IMR-90 (cell line): ENCODE results near the gene CDC42EP1. TPM values are rescaled to one million over a fixed set of nuclear protein-coding genes. Genes with fewer than 3 reads are reported as not detected.
A peak's percentile ranks its signal among the peaks of the same experiment; 100 is the strongest.

Source experiments
- ATAC-seq: fragments of 200-7000 bp; cut with Tn5 transposase; 2 replicates; pipeline ENCODE4 v1.9.1; 2020; ENCODE audit warnings: low read depth, mild to moderate bottlenecking, moderate library complexity
- BruUV-seq: library from RNA; stranded (reverse); fragments of 400-500 nt; replicated peaks from 2 replicates; lab custom pipeline; 2021; lab: Mats Ljungman, UMichigan
- CTCF ChIA-PET: fragments of 300-600 bp; formaldehyde crosslinking; extraction: SDS; loops from one replicate; lab custom pipeline; 2021; ENCODE audit warnings: antibody characterized with exemption; lab: Yijun Ruan, JAX
- POLR2A ChIA-PET: fragments of 300-600 bp; sonication (Branson Sonifier 250); formaldehyde crosslinking; loops from one replicate; lab custom pipeline; 2022; ENCODE audit warnings: antibody characterized with exemption; ENCODE audit not compliant: unreplicated experiment; lab: Charles Lee
- DNase-seq: peaks from one replicate; pipeline ENCODE4 v3.0.0; 2013
- H2AFZ ChIP-seq: replicated peaks from 2 replicates; pipeline ENCODE3; 2013; ENCODE audit warnings: low read length, mild to moderate bottlenecking; ENCODE audit not compliant: poor library complexity
- H2AK5ac ChIP-seq: 2 replicates; pipeline ENCODE4 v1.6.1; 2013; ENCODE audit warnings: low read depth, low read length, inconsistent platforms
- H2AK9ac ChIP-seq: replicated peaks from 2 replicates; pipeline ENCODE3; 2013; ENCODE audit warnings: mild to moderate bottlenecking, low read depth, low read length, moderate library complexity; ENCODE audit not compliant: poor library complexity
- H2BK120ac ChIP-seq: 2 replicates; pipeline ENCODE4 v1.6.1; 2013; ENCODE audit warnings: low read depth, low read length, inconsistent platforms
- H2BK15ac ChIP-seq: 3 replicates; pipeline ENCODE4 v1.6.1; 2013; ENCODE audit warnings: low read depth, low read length, inconsistent platforms
- H2BK20ac ChIP-seq: 2 replicates; pipeline ENCODE4 v1.6.1; 2013; ENCODE audit warnings: low read depth, mild to moderate bottlenecking, inconsistent platforms, low read length, moderate library complexity
- H2BK5ac ChIP-seq: 2 replicates; pipeline ENCODE4 v1.6.1; 2013; ENCODE audit warnings: mild to moderate bottlenecking, low read depth, low read length, inconsistent platforms; ENCODE audit not compliant: poor library complexity, severe bottlenecking
- H3K14ac ChIP-seq: replicated peaks from 2 replicates; pipeline ENCODE4 v1.6.1; 2013; ENCODE audit warnings: low read depth, low read length, inconsistent platforms
- H3K18ac ChIP-seq: 2 replicates; pipeline ENCODE4 v1.6.1; 2013; ENCODE audit warnings: low read depth, low read length, control low read depth
- H3K23ac ChIP-seq: 2 replicates; pipeline ENCODE4 v1.6.1; 2013; ENCODE audit warnings: low read depth, low read length, inconsistent platforms
- H3K27ac ChIP-seq: 2 replicates; pipeline ENCODE4 v1.5.1; 2013; ENCODE audit warnings: mild to moderate bottlenecking, control low read depth, low read length; ENCODE audit not compliant: insufficient read depth
- H3K27me3 ChIP-seq: 2 replicates; pipeline ENCODE4 v1.6.1; 2013; ENCODE audit warnings: low read length; ENCODE audit not compliant: control insufficient read depth, insufficient read depth
- H3K36me3 ChIP-seq: 2 replicates; pipeline ENCODE4 v1.6.1; 2013; ENCODE audit warnings: low read length, mixed read lengths; ENCODE audit not compliant: control insufficient read depth, insufficient read depth
- H3K4ac ChIP-seq: 2 replicates; pipeline ENCODE4 v1.6.1; 2013; ENCODE audit warnings: low read depth, low read length, inconsistent platforms
- H3K4me1 ChIP-seq: 2 replicates; pipeline ENCODE4 v1.6.1; 2013; ENCODE audit warnings: low read length, mixed read lengths; ENCODE audit not compliant: control insufficient read depth, insufficient read depth
- H3K4me2 ChIP-seq: 2 replicates; pipeline ENCODE4 v1.6.1; 2013; ENCODE audit warnings: low read depth, mild to moderate bottlenecking, control low read depth, low read length, moderate library complexity
- H3K4me3 ChIP-seq: 2 replicates; pipeline ENCODE4 v1.5.1; 2013; ENCODE audit warnings: low read depth, mild to moderate bottlenecking, control low read depth, low read length, moderate library complexity; ENCODE audit not compliant: insufficient read depth
- H3K56ac ChIP-seq: 2 replicates; pipeline ENCODE4 v1.6.1; 2013; ENCODE audit warnings: low read length, inconsistent platforms; ENCODE audit not compliant: insufficient read depth; ENCODE audit errors: extremely low read depth
- H3K79me1 ChIP-seq, 2 experiments: 2 replicates each; pipeline ENCODE4 v1.6.1; 2013; ENCODE audit warnings: low read length in 2 of 2, inconsistent platforms in 1 of 2, low read depth in 1 of 2
- H3K9ac ChIP-seq: 2 replicates; pipeline ENCODE4 v1.6.1; 2013; ENCODE audit warnings: low read depth, low read length, control low read depth
- H3K9me1 ChIP-seq: 2 replicates; pipeline ENCODE4 v1.6.1; 2013; ENCODE audit warnings: low read length, inconsistent platforms; ENCODE audit not compliant: insufficient read depth
- H3K9me3 ChIP-seq: 2 replicates; pipeline ENCODE4 v1.6.1; 2013; ENCODE audit warnings: low read length; ENCODE audit not compliant: control insufficient read depth, insufficient read depth
- H4K20me1 ChIP-seq: 2 replicates; pipeline ENCODE4 v1.6.1; 2013; ENCODE audit warnings: low read length, inconsistent platforms; ENCODE audit not compliant: insufficient read depth
- H4K5ac ChIP-seq: 2 replicates; pipeline ENCODE4 v1.6.1; 2013; ENCODE audit warnings: mild to moderate bottlenecking, low read depth, low read length, control low read depth
- H4K8ac ChIP-seq, 2 experiments: 2 replicates each; pipeline ENCODE4 v1.6.1; 2013; ENCODE audit warnings: low read depth in 2 of 2, low read length in 2 of 2, control low read depth in 1 of 2, inconsistent platforms in 1 of 2
- H4K91ac ChIP-seq: 2 replicates; pipeline ENCODE4 v1.6.1; 2013; ENCODE audit warnings: low read depth, low read length, inconsistent platforms; ENCODE audit not compliant: insufficient read depth
- BHLHE40 ChIP-seq: fragments of 150-350 bp; IDR thresholded peaks from 2 replicates; pipeline ENCODE4 v1.6.1; 2016; ENCODE audit warnings: mild to moderate bottlenecking, low read depth, low read length
- CEBPB ChIP-seq: IDR thresholded peaks from 2 replicates; pipeline ENCODE4 v1.6.1; 2012; ENCODE audit warnings: low read depth, low read length, improper control_type of control experiment
- CHD1 ChIP-seq: IDR thresholded peaks from 2 replicates; pipeline ENCODE4 v1.6.1; 2012; ENCODE audit warnings: low read depth, low read length, improper control_type of control experiment
- FOS ChIP-seq: fragments of 150-350 bp; IDR thresholded peaks from 2 replicates; pipeline ENCODE4 v1.6.1; 2016; ENCODE audit warnings: low read depth, low read length
- MAFK ChIP-seq: IDR thresholded peaks from 2 replicates; pipeline ENCODE4 v1.6.1; 2012; ENCODE audit warnings: low read depth, low read length, improper control_type of control experiment
- MAZ ChIP-seq: IDR thresholded peaks from 2 replicates; pipeline ENCODE4 v1.6.1; 2012; ENCODE audit warnings: low read depth, mild to moderate bottlenecking, low read length, improper control_type of control experiment, moderate library complexity, borderline replicate concordance
- MXI1 ChIP-seq: IDR thresholded peaks from 2 replicates; pipeline ENCODE4 v1.6.1; 2012; ENCODE audit warnings: low read depth, mild to moderate bottlenecking, low read length, moderate library complexity, borderline replicate concordance
- NFE2L2 ChIP-seq: fragments of 150-350 bp; IDR thresholded peaks from 2 replicates; pipeline ENCODE4 v1.6.1; 2016; ENCODE audit warnings: low read depth, mild to moderate bottlenecking, low read length
- POLR2A ChIP-seq: IDR thresholded peaks from 2 replicates; pipeline ENCODE4 v1.6.1; 2012; ENCODE audit warnings: mild to moderate bottlenecking, low read depth, low read length
- RAD21 ChIP-seq: IDR thresholded peaks from 2 replicates; pipeline ENCODE4 v1.6.1; 2012; ENCODE audit warnings: low read length, improper control_type of control experiment
- RCOR1 ChIP-seq: IDR thresholded peaks from 2 replicates; pipeline ENCODE4 v1.6.1; 2012; ENCODE audit warnings: mild to moderate bottlenecking, low read length, improper control_type of control experiment; ENCODE audit not compliant: insufficient replicate concordance
- RFX5 ChIP-seq: IDR thresholded peaks from 2 replicates; pipeline ENCODE4 v1.8.0; 2012; ENCODE audit warnings: low read depth, mild to moderate bottlenecking, low read length, moderate library complexity
- SMC3 ChIP-seq: fragments of 150-350 bp; IDR thresholded peaks from 2 replicates; pipeline ENCODE4 v1.6.1; 2016; ENCODE audit warnings: low read depth, mild to moderate bottlenecking, antibody characterized with exemption, low read length, moderate library complexity
- WGBS, 2 experiments: methylation state at CpG; one replicate each; pipeline versions ENCODE4 v1.1.5 to v1.1.7; 2013; ENCODE audit warnings: missing lambda C conversion rate in 2 of 2; ENCODE audit not compliant: insufficient read length in 1 of 2; ENCODE audit errors: extremely low coverage in 2 of 2; 5-methylcytosine and 5-hydroxymethylcytosine counted together
- dilution Hi-C: fragments of 300-500 bp; cut with HindIII; formaldehyde crosslinking; loops from one replicate; pipeline ENCODE4 v1.14.3; 2018; ENCODE audit warnings: low sequenced_read_pairs; ENCODE audit not compliant: unreplicated experiment
- in situ Hi-C: fragments of 300-500 bp; cut with MboI; formaldehyde crosslinking; loops from 3 replicates; pipeline ENCODE4 v1.14.3; 2019; ENCODE audit warnings: low sequenced_read_pairs, inconsistent platforms, mixed read lengths
- intact Hi-C: fragments of 100-400 bp; cut with micrococcal nuclease; formaldehyde crosslinking; loops from 2 replicates; pipeline ENCODE4 v1.10.0; 2022
- polyA plus RNA-seq, 3 experiments: library from polyadenylated mRNA; depleted of rRNA; stranded (reverse); fragments of >200 nt; gene quantifications; 2 replicates each; pipeline ENCODE4 v1.2.3, GENCODE V29; 2012; ENCODE audit warnings: low replicate concordance in 1 of 3
- total RNA-seq: library from RNA; depleted of rRNA; stranded (reverse); fragments of >200 nt; gene quantifications from 2 replicates; pipeline ENCODE4 v1.2.3, GENCODE V29; 2012
- TF ChIP-seq, protein P1 (sequence below): fragments of 150-350 bp; IDR thresholded peaks from 2 replicates; pipeline ENCODE4 v1.6.1; 2016; ENCODE audit warnings: low read depth, mild to moderate bottlenecking, low read length, moderate library complexity, borderline replicate concordance
- TF ChIP-seq, protein P2 (sequence below): conservative IDR thresholded peaks from 2 replicates; pipeline ENCODE4 v1.5.1; 2012; ENCODE audit warnings: mild to moderate bottlenecking, low read depth, low read length, improper control_type of control experiment
- TF ChIP-seq, protein P3 (sequence below): fragments of 150-350 bp; IDR thresholded peaks from 2 replicates; pipeline ENCODE4 v1.6.1; 2017; ENCODE audit warnings: mild to moderate bottlenecking, antibody characterized with exemption, low read length, low read depth

The CDC42EP1 gene
- total and polyA plus RNA-seq, 2 of the 4 experiments (the other 2 are of a cell fraction), result 4.7 to 47.3 TPM

DNA sequence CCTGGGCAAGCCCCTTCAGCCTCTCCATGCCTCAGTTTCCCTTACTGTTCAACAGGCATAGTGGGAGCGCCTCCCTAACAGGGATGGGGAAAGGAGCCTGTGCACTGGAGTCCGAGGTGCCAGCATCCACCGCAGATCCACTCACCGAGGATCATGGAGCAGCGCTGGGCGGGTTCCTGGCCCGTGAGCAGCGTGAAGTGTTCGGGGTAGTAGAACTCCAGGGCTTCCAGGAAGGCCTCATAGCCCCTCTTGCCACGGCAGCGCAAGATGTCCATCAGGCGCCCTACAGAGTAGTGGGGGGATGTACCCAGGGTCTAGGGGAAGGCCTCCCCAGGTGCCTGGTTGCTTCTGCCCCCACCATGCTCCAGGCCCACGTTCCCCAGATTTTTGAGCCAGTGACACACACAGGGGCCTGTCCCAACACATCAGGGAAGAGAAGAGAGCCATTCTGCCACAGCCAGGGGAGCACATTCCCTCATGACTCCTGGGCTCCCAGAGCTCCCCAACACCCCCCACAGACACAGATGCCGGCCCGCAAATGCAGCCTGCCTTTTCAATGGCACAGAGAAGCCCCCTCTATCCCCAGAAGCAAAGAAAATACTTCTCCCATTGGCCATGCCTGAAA is 42.3 kb upstream of the CDC42EP1 start:
- Histone ChIP-seq H2BK20ac (no peak overlapping the region), H3K9ac (no peak overlapping the region), H3K79me1 (peaks cover 6 to 20% of the 10 kb centered on the region in 2 experiments), H2BK15ac (no peak overlapping the region), H2AFZ (no peak overlapping the region), H3K18ac (no peak overlapping the region), H4K5ac (peak overlapping the region; percentile 49; the same call in 1 of the 2 replicates), H3K56ac (no peak overlapping the region), H3K27ac (no peak overlapping the region), H3K36me3 (peaks cover 9% of the 10 kb centered on the region; the same call in 1 of the 2 replicates), H3K27me3 (no peaks in the 10 kb centered on the region), H4K20me1 (no peaks in the 10 kb centered on the region), H4K91ac (no peak overlapping the region), H2AK9ac (peak overlapping the region; percentile 51), H3K4ac (peak overlapping the region; percentile 58; the same call in 1 of the 2 replicates), H3K9me1 (0 out of 2 replicates have a peak, but pooled peaks cover 2% of the 10 kb centered on the region), H3K14ac (no peak overlapping the region), H2BK120ac (no peak overlapping the region), H3K4me2 (peak overlapping the region; percentile 86), H3K4me1 (peaks cover 9% of the 10 kb centered on the region), H3K9me3 (no peaks in the 10 kb centered on the region), H3K4me3 (peak overlapping the region; percentile 86; the same call in 1 of the 2 replicates), H2AK5ac (no peak overlapping the region), H3K23ac (no peak overlapping the region), H4K8ac (no peak overlapping the region), H2BK5ac (no peak overlapping the region)
- intact Hi-C loops, result loop anchor here (1.0 kb wide), 1 partner anchor 46 kb away; no protein-coding TSS in a partner anchor
- TF ChIP-seq CHD1 (no peak), FOS (no peak), NFE2L2 (no peak), CEBPB (no peak), POLR2A (no peak), RCOR1 (no peak), MAFK (no peak), RFX5 (no peak), SMC3 (no peak), MAZ (no peak), MXI1 (no peak), RAD21 (no peak), BHLHE40 (no peak)
- TF ChIP-seq, protein P1, sequence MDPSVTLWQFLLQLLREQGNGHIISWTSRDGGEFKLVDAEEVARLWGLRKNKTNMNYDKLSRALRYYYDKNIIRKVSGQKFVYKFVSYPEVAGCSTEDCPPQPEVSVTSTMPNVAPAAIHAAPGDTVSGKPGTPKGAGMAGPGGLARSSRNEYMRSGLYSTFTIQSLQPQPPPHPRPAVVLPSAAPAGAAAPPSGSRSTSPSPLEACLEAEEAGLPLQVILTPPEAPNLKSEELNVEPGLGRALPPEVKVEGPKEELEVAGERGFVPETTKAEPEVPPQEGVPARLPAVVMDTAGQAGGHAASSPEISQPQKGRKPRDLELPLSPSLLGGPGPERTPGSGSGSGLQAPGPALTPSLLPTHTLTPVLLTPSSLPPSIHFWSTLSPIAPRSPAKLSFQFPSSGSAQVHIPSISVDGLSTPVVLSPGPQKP, result no peak
- TF ChIP-seq, protein P2, sequence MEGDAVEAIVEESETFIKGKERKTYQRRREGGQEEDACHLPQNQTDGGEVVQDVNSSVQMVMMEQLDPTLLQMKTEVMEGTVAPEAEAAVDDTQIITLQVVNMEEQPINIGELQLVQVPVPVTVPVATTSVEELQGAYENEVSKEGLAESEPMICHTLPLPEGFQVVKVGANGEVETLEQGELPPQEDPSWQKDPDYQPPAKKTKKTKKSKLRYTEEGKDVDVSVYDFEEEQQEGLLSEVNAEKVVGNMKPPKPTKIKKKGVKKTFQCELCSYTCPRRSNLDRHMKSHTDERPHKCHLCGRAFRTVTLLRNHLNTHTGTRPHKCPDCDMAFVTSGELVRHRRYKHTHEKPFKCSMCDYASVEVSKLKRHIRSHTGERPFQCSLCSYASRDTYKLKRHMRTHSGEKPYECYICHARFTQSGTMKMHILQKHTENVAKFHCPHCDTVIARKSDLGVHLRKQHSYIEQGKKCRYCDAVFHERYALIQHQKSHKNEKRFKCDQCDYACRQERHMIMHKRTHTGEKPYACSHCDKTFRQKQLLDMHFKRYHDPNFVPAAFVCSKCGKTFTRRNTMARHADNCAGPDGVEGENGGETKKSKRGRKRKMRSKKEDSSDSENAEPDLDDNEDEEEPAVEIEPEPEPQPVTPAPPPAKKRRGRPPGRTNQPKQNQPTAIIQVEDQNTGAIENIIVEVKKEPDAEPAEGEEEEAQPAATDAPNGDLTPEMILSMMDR, result no peak
- TF ChIP-seq, protein P3, sequence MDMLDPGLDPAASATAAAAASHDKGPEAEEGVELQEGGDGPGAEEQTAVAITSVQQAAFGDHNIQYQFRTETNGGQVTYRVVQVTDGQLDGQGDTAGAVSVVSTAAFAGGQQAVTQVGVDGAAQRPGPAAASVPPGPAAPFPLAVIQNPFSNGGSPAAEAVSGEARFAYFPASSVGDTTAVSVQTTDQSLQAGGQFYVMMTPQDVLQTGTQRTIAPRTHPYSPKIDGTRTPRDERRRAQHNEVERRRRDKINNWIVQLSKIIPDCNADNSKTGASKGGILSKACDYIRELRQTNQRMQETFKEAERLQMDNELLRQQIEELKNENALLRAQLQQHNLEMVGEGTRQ, result no peak
- BruUV-seq, result no TSS peak
- dilution Hi-C loops, result no loop called here
- POLR2A ChIA-PET, result no interaction called here
- WGBS, 2 experiments, result 100% methylated on average over 2 of the region's 15 CpGs; no CpG with 5 or more reads in 1 of the 2 experiments
- in situ Hi-C loops, result no loop called here
- no peak for DNase-seq
- ATAC-seq, result no peak
- CTCF ChIA-PET, result no interaction called here
